NT2/D1 (cell line): ENCODE results near the gene WDR86.

Source experiments
- DNase-seq: peaks from one replicate; pipeline ENCODE4 v3.0.0-alpha.2; 2011; ENCODE audit warnings: low read depth, low spot score
- H3K27me3 ChIP-seq: 2 replicates; pipeline ENCODE4 v1.6.0; 2011; ENCODE audit warnings: mild to moderate bottlenecking; ENCODE audit not compliant: insufficient read length, insufficient read depth
- H3K36me3 ChIP-seq: 2 replicates; pipeline ENCODE4 v1.6.1; 2011; ENCODE audit warnings: mild to moderate bottlenecking, low read length, mixed read lengths; ENCODE audit not compliant: insufficient read depth, insufficient read length
- H3K4me1 ChIP-seq: 2 replicates; pipeline ENCODE4 v1.5.1; 2011; ENCODE audit not compliant: insufficient read depth, insufficient read length
- H3K4me3 ChIP-seq: 2 replicates; pipeline ENCODE4 v1.5.1; 2011; ENCODE audit warnings: low read depth; ENCODE audit not compliant: insufficient read length
- H3K9ac ChIP-seq: 2 replicates; pipeline ENCODE4 v1.6.0; 2011; ENCODE audit warnings: low read depth; ENCODE audit not compliant: insufficient read length
- H3K9me3 ChIP-seq: 2 replicates; pipeline ENCODE4 v1.5.1; 2011; ENCODE audit warnings: mild to moderate bottlenecking, low read length; ENCODE audit not compliant: insufficient read depth
- SUZ12 ChIP-seq: IDR thresholded peaks from 2 replicates; pipeline ENCODE4 v1.6.1; 2011; ENCODE audit not compliant: insufficient read length, insufficient read depth; ENCODE audit errors: extremely low read depth
- YY1 ChIP-seq: IDR thresholded peaks from 2 replicates; pipeline ENCODE4 v1.6.1; 2011; ENCODE audit not compliant: insufficient read length, insufficient read depth
- ZNF274 ChIP-seq: IDR thresholded peaks from 2 replicates; pipeline ENCODE4 v1.6.1; 2011; ENCODE audit warnings: mild to moderate bottlenecking, low read depth, low read length

The WDR86 gene

DNA sequence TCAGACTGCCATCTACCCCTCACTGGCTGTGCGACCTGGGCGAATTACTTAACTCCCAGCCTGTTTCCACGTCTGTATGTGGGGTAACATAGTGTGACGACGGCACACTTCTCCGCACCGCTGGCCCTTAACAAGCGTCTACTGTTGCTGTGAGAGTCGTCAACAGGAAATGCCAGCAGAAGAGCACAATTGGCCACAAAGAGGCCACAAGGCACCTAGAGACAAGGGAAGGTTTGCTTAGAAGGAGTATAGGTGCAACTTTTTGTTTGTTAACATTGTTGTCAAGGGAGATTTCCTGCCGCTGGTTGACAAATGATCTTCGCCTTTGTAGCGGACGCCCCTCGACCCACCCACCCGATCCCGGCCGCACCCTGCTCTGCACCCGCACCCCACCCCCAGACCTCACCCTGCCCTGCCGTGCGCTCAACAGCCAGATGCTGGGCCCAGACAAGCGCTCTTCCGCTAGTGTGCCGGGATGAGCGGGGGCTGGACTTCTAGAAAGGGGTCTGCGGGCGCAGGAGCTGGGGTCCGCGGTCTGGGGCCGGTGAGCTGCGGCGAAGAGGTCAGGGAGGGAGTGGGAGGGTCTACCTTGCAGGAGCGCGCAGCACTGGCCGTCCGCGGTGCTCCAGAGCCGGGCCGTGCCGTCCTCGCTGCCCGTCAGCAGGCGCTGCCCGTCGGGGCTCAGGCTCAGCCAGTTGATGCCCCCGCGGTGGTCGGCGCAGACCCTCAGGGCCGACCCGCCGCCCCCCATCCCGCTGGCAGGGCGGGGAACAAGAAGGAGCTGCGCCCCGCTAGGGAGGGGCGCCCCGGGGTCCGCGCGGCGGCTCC, 785 bp downstream of the WDR86 start:
- peaks cover 3% of the 10 kb centered on the region for H3K4me1 ChIP-seq
- TF ChIP-seq YY1: no peak
- TF ChIP-seq SUZ12: no peak
- no peaks in the 10 kb centered on the region for H3K9me3 ChIP-seq
- peaks cover 4% of the 10 kb centered on the region for H3K27me3 ChIP-seq
- DNase-seq: no peak
- H3K4me3 ChIP-seq: peak overlapping the region; percentile 66
- H3K9ac ChIP-seq: peak overlapping the region; percentile 84
- peaks cover 7% of the 10 kb centered on the region for H3K36me3 ChIP-seq

DNA sequence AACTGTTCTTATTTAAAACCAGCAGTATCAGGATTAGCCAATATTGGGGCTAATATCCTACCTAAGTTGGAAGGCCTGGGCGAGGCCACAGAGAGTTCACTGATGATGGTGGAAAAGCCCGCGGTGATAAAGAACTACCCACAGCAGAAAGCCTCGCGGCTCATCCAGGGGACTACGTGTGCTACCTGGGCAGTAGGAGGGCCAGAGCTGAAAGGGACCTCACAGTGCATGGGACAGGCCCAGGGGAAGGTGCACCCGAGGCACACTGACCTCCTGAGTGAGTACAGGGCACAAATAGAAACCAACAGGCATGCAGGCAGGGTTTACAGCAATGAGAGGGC, 1.4 kb downstream of the WDR86 start:
- Histone ChIP-seq H3K9ac (peak overlapping the region; percentile 50), H3K4me3 (peak overlapping the region; percentile 66), H3K36me3 (peaks cover 7% of the 10 kb centered on the region), H3K27me3 (peaks cover 4% of the 10 kb centered on the region), H3K4me1 (peaks cover 3% of the 10 kb centered on the region), H3K9me3 (no peaks in the 10 kb centered on the region)
- TF ChIP-seq SUZ12: no peak
- no peak for TF ChIP-seq ZNF274
- TF ChIP-seq YY1: no peak
- no peak for DNase-seq

DNA sequence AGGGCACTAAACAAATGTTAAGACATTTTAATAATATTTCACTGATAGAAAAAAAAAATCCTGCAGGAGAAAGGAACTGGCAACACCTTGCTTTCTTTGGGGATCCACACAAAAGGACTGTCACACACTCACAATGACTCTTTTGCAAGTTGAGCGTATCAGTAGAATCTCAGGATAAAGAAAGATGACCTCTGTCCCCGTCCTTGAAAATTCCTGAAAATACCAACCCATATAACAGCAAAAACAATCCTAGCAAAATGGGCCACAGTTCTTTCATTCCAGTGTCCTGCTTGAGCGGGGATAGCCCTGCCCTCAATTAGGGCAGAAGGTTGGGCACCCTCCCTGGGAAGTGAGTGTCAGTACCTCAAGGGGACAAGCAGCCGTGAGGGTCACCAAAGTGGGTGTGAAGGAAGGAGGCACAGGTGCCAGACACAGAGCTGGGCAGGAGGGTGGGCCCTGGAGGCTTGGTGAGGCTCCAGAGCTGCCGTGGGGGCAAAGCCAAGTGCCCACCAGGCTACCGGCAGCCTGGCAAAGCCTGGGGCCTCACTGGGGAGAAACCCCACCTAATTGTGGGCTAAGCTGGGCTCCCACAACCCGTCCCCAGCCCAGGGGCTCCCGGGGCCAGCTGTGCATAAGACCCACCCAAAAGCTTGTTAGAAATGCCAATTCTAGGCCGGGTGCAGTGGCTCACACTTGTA, 2.8 kb downstream of the WDR86 start:
- H3K4me1 ChIP-seq: peaks cover 6% of the 10 kb centered on the region
- no peak overlapping the region for H3K9ac ChIP-seq
- DNase-seq: no peak
- H3K9me3 ChIP-seq: no peaks in the 10 kb centered on the region
- no peak overlapping the region for H3K4me3 ChIP-seq
- TF ChIP-seq YY1 (no peak), ZNF274 (no peak), SUZ12 (no peak)
- no peaks in the 10 kb centered on the region for H3K27me3 ChIP-seq
- H3K36me3 ChIP-seq: peaks cover 7% of the 10 kb centered on the region

DNA sequence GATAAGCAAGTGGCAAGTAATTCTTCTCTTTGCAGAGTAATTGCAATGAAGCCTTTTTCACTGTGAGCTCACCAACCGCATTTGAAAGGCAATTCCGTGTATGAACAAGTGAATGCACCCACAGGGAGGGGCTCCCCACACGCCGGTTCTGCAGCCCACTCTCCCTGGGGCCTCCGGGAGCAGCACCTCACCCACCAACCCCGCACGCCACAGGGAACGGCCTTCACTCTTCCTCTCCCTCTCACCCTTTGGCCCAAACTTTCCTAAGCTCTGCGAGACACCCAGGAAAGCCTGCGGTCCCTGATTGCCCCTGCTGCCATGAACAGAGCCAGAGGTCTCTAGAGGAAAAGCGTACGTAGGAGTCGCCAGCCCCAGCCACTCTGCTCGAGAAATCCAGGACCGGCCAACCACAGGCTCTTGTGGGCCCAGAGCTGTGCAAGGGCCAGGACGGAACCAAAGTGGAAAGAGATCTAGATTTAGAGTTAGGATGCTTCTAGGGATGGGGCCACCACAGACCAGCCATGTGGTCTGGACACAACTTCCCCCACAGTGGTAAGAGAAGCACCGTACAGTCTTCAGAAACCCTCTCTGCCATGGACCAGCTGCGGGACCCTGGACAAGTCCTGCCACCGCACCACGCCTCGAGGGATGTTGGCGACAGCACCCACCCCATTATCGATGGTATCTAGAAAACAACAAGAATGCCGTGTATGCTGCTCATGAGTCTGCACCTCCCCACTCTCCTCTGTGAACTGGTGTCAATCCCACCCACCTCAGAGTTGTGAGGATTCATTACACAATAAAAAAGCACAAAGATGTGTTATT, 3.6 kb downstream of the WDR86 start:
- H3K9me3 ChIP-seq: no peaks in the 10 kb centered on the region
- H3K9ac ChIP-seq: no peak overlapping the region
- peaks cover 7% of the 10 kb centered on the region for H3K36me3 ChIP-seq
- H3K4me1 ChIP-seq: peaks cover 3% of the 10 kb centered on the region
- no peak for TF ChIP-seq YY1
- no peak for DNase-seq
- H3K4me3 ChIP-seq: no peak overlapping the region
- H3K27me3 ChIP-seq: no peaks in the 10 kb centered on the region

DNA sequence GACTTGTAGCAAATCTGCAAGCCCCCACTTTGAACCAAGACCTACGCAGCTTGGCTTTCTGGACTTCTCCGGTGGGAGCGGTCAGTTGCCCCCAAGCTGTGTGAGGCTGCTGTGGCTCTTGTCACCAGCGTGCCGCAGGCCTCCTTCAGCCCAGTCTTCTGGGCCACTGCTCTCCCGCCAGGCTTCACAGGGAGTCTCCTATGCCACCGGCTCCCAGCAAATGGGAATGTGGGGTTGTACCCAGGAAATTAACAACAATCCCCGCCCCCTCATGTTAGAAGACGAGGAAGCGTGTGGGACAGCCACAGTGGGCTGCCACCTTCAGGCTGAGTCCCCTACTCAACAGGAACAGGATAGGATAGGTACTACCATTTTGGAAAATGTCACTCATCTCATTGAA, 4.2 kb downstream of the WDR86 start:
- TF ChIP-seq ZNF274 (no peak), SUZ12 (no peak), YY1 (no peak)
- no peak for DNase-seq
- Histone ChIP-seq H3K36me3 (peaks cover 7% of the 10 kb centered on the region), H3K9me3 (no peaks in the 10 kb centered on the region), H3K4me3 (no peak overlapping the region), H3K9ac (no peak overlapping the region), H3K27me3 (no peaks in the 10 kb centered on the region), H3K4me1 (peaks cover 2% of the 10 kb centered on the region)

DNA sequence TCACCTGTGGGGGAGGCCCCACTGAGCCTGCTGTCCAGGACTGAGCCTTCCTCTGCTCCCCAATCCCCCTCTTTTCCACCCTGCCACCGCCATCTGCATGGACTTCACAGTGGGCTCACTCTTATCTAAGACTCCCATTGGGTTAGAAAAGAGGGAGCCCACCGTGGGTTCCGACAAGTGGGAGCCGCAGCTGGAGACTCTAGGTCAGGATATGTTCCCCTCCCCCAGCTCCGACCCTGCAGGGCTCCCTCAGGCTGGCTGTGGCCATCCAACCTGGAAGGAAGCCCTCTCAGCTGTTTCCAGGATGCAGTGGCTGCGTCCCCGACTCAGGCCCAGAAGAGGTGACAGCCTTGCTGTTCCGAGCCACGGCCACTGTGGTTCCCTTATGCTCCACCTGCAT, 4.8 kb downstream of the WDR86 start:
- Histone ChIP-seq H3K4me1 (peaks cover 2% of the 10 kb centered on the region), H3K9me3 (no peaks in the 10 kb centered on the region), H3K27me3 (no peaks in the 10 kb centered on the region), H3K36me3 (peaks cover 7% of the 10 kb centered on the region), H3K9ac (no peak overlapping the region), H3K4me3 (no peak overlapping the region)
- DNase-seq: no peak
- TF ChIP-seq SUZ12 (no peak), YY1 (no peak), ZNF274 (no peak)
